Kidney tubule cell (primary cell): ENCODE results near the gene ZFHX3.
A peak's percentile ranks its signal among the peaks of the same experiment; 100 is the strongest.

ENCODE experiments used
- DNase-seq: peaks from one replicate; pipeline ENCODE4 v3.0.0-alpha.2; 2018; ENCODE audit warnings: low spot score

Gene ZFHX3

GRCh38 chr16:72740347-72740746 lies 307.6 kb downstream of the ZFHX3 start:
- DNase-seq: peak; percentile 55

GRCh38 chr16:72739577-72739976 lies 308.4 kb downstream of the ZFHX3 start:
- DNase-seq: peak; percentile 64

- DNase-seq: no peak
Measured at GRCh38 chr16:72736074-72736473, 311.9 kb downstream of the ZFHX3 start.
